KMS-11 (cell line): ENCODE measurements around the gene FAM3C.

Experiments
- H2AFZ ChIP-seq: fragments of 200-600 bp; sonication (generic); 2 replicates; pipeline ENCODE4 v1.6.1; 2016; ENCODE audit warnings: antibody characterized with exemption, mixed run types, low read depth
- H3K27ac ChIP-seq: fragments of 200-600 bp; sonication (generic); 2 replicates; pipeline ENCODE4 v1.6.1; 2016; ENCODE audit warnings: mild to moderate bottlenecking, mixed run types
- H3K27me3 ChIP-seq: fragments of 200-600 bp; sonication (generic); 2 replicates; pipeline ENCODE4 v1.6.1; 2017; ENCODE audit warnings: mild to moderate bottlenecking, low read depth, mixed run types, moderate library complexity; ENCODE audit not compliant: insufficient read depth
- H3K36me3 ChIP-seq: fragments of 200-600 bp; sonication (generic); 2 replicates; pipeline ENCODE4 v1.6.1; 2017; ENCODE audit warnings: mild to moderate bottlenecking, mixed run types; ENCODE audit not compliant: insufficient read depth
- H3K4me1 ChIP-seq: fragments of 200-600 bp; sonication (generic); 2 replicates; pipeline ENCODE4 v1.6.1; 2016; ENCODE audit warnings: mild to moderate bottlenecking, low read depth, mixed run types; ENCODE audit not compliant: poor library complexity, severe bottlenecking
- H3K4me2 ChIP-seq: fragments of 200-600 bp; sonication (generic); 2 replicates; pipeline ENCODE4 v1.7.0; 2016; ENCODE audit warnings: mild to moderate bottlenecking, mixed run types
- H3K4me3 ChIP-seq: fragments of 200-600 bp; sonication (generic); IDR thresholded peaks from 2 replicates; pipeline ENCODE4 v1.6.1; 2017; ENCODE audit warnings: low read depth, low read length, mixed read lengths; ENCODE audit not compliant: insufficient read depth
- H3K79me2 ChIP-seq: fragments of 200-600 bp; sonication (generic); 2 replicates; pipeline ENCODE4 v1.6.1; 2016; ENCODE audit warnings: low read depth, mixed run types; ENCODE audit not compliant: insufficient read depth
- H3K9ac ChIP-seq: fragments of 200-600 bp; sonication (generic); 2 replicates; pipeline ENCODE4 v1.6.1; 2016; ENCODE audit warnings: mild to moderate bottlenecking, mixed run types
- H4K20me1 ChIP-seq: fragments of 200-600 bp; sonication (generic); 2 replicates; pipeline ENCODE4 v1.6.1; 2016; ENCODE audit warnings: mild to moderate bottlenecking, mixed run types; ENCODE audit not compliant: insufficient read depth
- CTCF ChIP-seq: fragments of 200-600 bp; sonication (generic); conservative IDR thresholded peaks from 2 replicates; pipeline ENCODE4 v1.6.1; 2017; ENCODE audit warnings: low read depth, mild to moderate bottlenecking, antibody characterized with exemption, low read length, moderate library complexity, mixed read lengths

Gene FAM3C

GRCh38 chr7:121304102-121304658, 91.9 kb downstream of the FAM3C start:
- Histone ChIP-seq H3K4me3 (no peak overlapping the region), H4K20me1 (no peaks in the 10 kb centered on the region), H3K79me2 (no peaks in the 10 kb centered on the region), H3K27me3 (no peaks in the 10 kb centered on the region), H3K36me3 (no peaks in the 10 kb centered on the region), H3K4me1 (peaks cover 56% of the 10 kb centered on the region), H2AFZ (no peak overlapping the region), H3K27ac (no peak overlapping the region), H3K9ac (no peak overlapping the region), H3K4me2 (peak overlapping the region; percentile 74; the same call in 1 of the 2 replicates)
- no peak for TF ChIP-seq CTCF

GRCh38 chr7:121303422-121304101, 92.5 kb downstream of the FAM3C start:
- Histone ChIP-seq H3K4me3 (no peak overlapping the region), H3K27ac (no peak overlapping the region), H2AFZ (no peak overlapping the region), H3K4me1 (peaks cover 54% of the 10 kb centered on the region), H3K79me2 (no peaks in the 10 kb centered on the region), H3K9ac (no peak overlapping the region), H3K27me3 (no peaks in the 10 kb centered on the region), H3K36me3 (no peaks in the 10 kb centered on the region), H4K20me1 (no peaks in the 10 kb centered on the region), H3K4me2 (no peak overlapping the region)
- no peak for TF ChIP-seq CTCF

GRCh38 chr7:121302214-121302745, 93.8 kb downstream of the FAM3C start:
- H3K9ac ChIP-seq = no peak overlapping the region
- peaks cover 42% of the 10 kb centered on the region for H3K4me1 ChIP-seq
- H3K27ac ChIP-seq = no peak overlapping the region
- H2AFZ ChIP-seq = no peak overlapping the region
- H4K20me1 ChIP-seq = no peaks in the 10 kb centered on the region
- no peak overlapping the region for H3K4me2 ChIP-seq
- H3K4me3 ChIP-seq = no peak overlapping the region
- H3K27me3 ChIP-seq = no peaks in the 10 kb centered on the region
- TF ChIP-seq CTCF = no peak
- H3K36me3 ChIP-seq = no peaks in the 10 kb centered on the region
- H3K79me2 ChIP-seq = no peaks in the 10 kb centered on the region

GRCh38 chr7:121301446-121302213, 94.5 kb downstream of the FAM3C start:
- H3K27me3 ChIP-seq = no peaks in the 10 kb centered on the region
- no peaks in the 10 kb centered on the region for H3K79me2 ChIP-seq
- no peak overlapping the region for H2AFZ ChIP-seq
- no peak overlapping the region for H3K4me3 ChIP-seq
- no peak overlapping the region for H3K4me2 ChIP-seq
- no peaks in the 10 kb centered on the region for H4K20me1 ChIP-seq
- H3K4me1 ChIP-seq = peaks cover 35% of the 10 kb centered on the region
- H3K9ac ChIP-seq = no peak overlapping the region
- no peak for TF ChIP-seq CTCF
- no peaks in the 10 kb centered on the region for H3K36me3 ChIP-seq
- H3K27ac ChIP-seq = no peak overlapping the region
